Upper lobe of left lung (tissue), 6 donors: ENCODE results near the gene ERBIN. TPM values are rescaled to one million over a fixed set of nuclear protein-coding genes. Genes with fewer than 3 reads are reported as not detected.

ENCODE experiments used
- ATAC-seq, 2 donors: fragments of 200-7000 bp; cut with Tn5 transposase; one replicate each; pipeline ENCODE4 v1.9.1; 2022; ENCODE audit warnings: mild to moderate bottlenecking in 2 of 2, moderate library complexity in 2 of 2; ENCODE audit not compliant: low FRiP score in 2 of 2
- DNase-seq, 2 donors: peaks; one replicate each; pipeline ENCODE4 v3.0.0-alpha.2; 2019 to 2020
- H3K27ac ChIP-seq, 4 donors: fragments of 200-600 bp; sonication (generic); one replicate each; pipeline ENCODE4 v1.5.1; 2016 to 2019
- H3K27me3 ChIP-seq, 4 donors: fragments of 200-600 bp; sonication (generic); one replicate each; pipeline ENCODE4 v1.5.1; 2017 to 2019
- H3K36me3 ChIP-seq, 4 donors: fragments of 200-600 bp; sonication (generic); one replicate each; pipeline ENCODE4 v1.5.1; 2016 to 2019
- H3K4me1 ChIP-seq, 4 donors: fragments of 200-600 bp; sonication (generic); one replicate each; pipeline ENCODE4 v1.5.1; 2018 to 2019
- H3K4me3 ChIP-seq, 4 donors: fragments of 200-600 bp; sonication (generic); one replicate each; pipeline ENCODE4 v1.5.1; 2017 to 2019; ENCODE audit warnings: mild to moderate bottlenecking in 2 of 4, moderate library complexity in 1 of 4
- H3K9me3 ChIP-seq, 4 donors: fragments of 200-600 bp; sonication (generic); one replicate each; pipeline ENCODE4 v1.5.1; 2018 to 2019
- CTCF ChIP-seq, 6 experiments: fragments of 450-650 bp in 4 of 6; fragments of 200-600 bp in 2 of 6; sonication (generic) in 2 of 6; IDR thresholded peaks; one replicate each; pipeline ENCODE4 v1.5.1; 2016 to 2019; ENCODE audit warnings: antibody characterized with exemption in 6 of 6
- EP300 ChIP-seq, 4 donors: sonication (generic); formaldehyde crosslinking; IDR thresholded peaks; one replicate each; pipeline ENCODE4 v1.5.1; 2017; ENCODE audit warnings: antibody characterized with exemption in 4 of 4, control low read depth in 2 of 4
- POLR2A ChIP-seq, 4 donors: fragments of 450-650 bp; IDR thresholded peaks; one replicate each; pipeline ENCODE4 v1.5.1; 2016 to 2017; ENCODE audit warnings: antibody characterized with exemption in 4 of 4, mild to moderate bottlenecking in 2 of 4
- POLR2AphosphoS5 ChIP-seq, 2 donors: sonication (generic); formaldehyde crosslinking; IDR thresholded peaks; one replicate each; pipeline ENCODE4 v1.5.1; 2017; ENCODE audit warnings: antibody characterized with exemption in 2 of 2
- WGBS, 2 donors: methylation state at CpG; one replicate each; pipeline ENCODE4 v1.1.5; 2017 to 2018; 5-methylcytosine and 5-hydroxymethylcytosine counted together
- total RNA-seq, 6 donors: library from RNA; depleted of rRNA in 4 of 6; stranded (reverse); fragments of >200 nt in 4 of 6; gene quantifications; one replicate each; pipeline versions ENCODE4 v1.1.0 to v1.2.1, GENCODE V29; 2016 to 2021
- donor health status: DM: no; HTN: no; CAD: no; lungs with moderate emphysema.
- donor health status: DM: no; HTN: yes; CAD: no; lungs with severe emphysema.

The ERBIN gene
- total RNA-seq, 6 donors from 2014 or later: 21.0 to 111 (median 58.2) TPM

- ATAC-seq (no peak), DNase-seq (no peak)
- Histone ChIP-seq H3K27ac (no peak overlapping the region), H3K9me3 (no peaks in the 10 kb centered on the region), H3K27me3 (no peaks in the 10 kb centered on the region), H3K4me3 (no peak overlapping the region), H3K4me1 (peaks cover 0 to 3% (median 0%) of the 10 kb centered on the region in 4 donors), H3K36me3 (peaks cover 0 to 3% (median 0%) of the 10 kb centered on the region in 4 donors)
- no peak for TF ChIP-seq POLR2A (IDR thresholded peaks at IDR 0.05)
- TF ChIP-seq POLR2AphosphoS5 (IDR thresholded peaks at IDR 0.05): no peak
- TF ChIP-seq EP300 (IDR thresholded peaks at IDR 0.05): no peak
- TF ChIP-seq CTCF (IDR thresholded peaks at IDR 0.05): no peak
- 96 to 97% methylated on average over 2 of the region's 2 CpGs for WGBS, 2 donors
Measured at GRCh38 chr5:66009277-66009676, 82.9 kb downstream of the ERBIN start.

- Histone ChIP-seq H3K9me3 (no peaks in the 10 kb centered on the region), H3K27ac (no peak overlapping the region), H3K27me3 (no peaks in the 10 kb centered on the region), H3K4me1 (peaks cover 0 to 3% (median 0%) of the 10 kb centered on the region in 4 donors), H3K36me3 (peaks cover 0 to 10% (median 0%) of the 10 kb centered on the region in 4 donors), H3K4me3 (no peak overlapping the region)
- no peak for ATAC-seq
- TF ChIP-seq CTCF (IDR thresholded peaks at IDR 0.05) (no peak), EP300 (IDR thresholded peaks at IDR 0.05) (no peak), POLR2A (IDR thresholded peaks at IDR 0.05) (no peak), POLR2AphosphoS5 (IDR thresholded peaks at IDR 0.05) (no peak)
- no peak for DNase-seq
Measured at GRCh38 chr5:66010476-66010875, 84.1 kb downstream of the ERBIN start.

GRCh38 chr5:66012271-66012670, 85.9 kb downstream of the ERBIN start:
- peaks cover 0 to 3% (median 0%) of the 10 kb centered on the region in 4 donors for H3K4me1 ChIP-seq
- H3K27me3 ChIP-seq: no peaks in the 10 kb centered on the region
- TF ChIP-seq EP300 (IDR thresholded peaks at IDR 0.05): no peak
- no peak for TF ChIP-seq POLR2A (IDR thresholded peaks at IDR 0.05)
- TF ChIP-seq POLR2AphosphoS5 (IDR thresholded peaks at IDR 0.05): no peak
- no peak for TF ChIP-seq CTCF (IDR thresholded peaks at IDR 0.05)

GRCh38 chr5:66013397-66013796, 87.0 kb downstream of the ERBIN start:
- Histone ChIP-seq H3K9me3 (no peaks in the 10 kb centered on the region), H3K4me3 (no peak overlapping the region), H3K27me3 (no peaks in the 10 kb centered on the region), H3K27ac (no peak overlapping the region), H3K4me1 (peaks cover 0 to 3% (median 0%) of the 10 kb centered on the region in 4 donors), H3K36me3 (peaks cover 0 to 14% (median 0%) of the 10 kb centered on the region in 4 donors)
- ATAC-seq: no peak
- no peak for DNase-seq
- WGBS, 2 donors: 45 to 50% methylated on average over 2 of the region's 2 CpGs
- no peak for TF ChIP-seq CTCF (IDR thresholded peaks at IDR 0.05)
- no peak for TF ChIP-seq POLR2AphosphoS5 (IDR thresholded peaks at IDR 0.05)
- TF ChIP-seq EP300 (IDR thresholded peaks at IDR 0.05): no peak
- no peak for TF ChIP-seq POLR2A (IDR thresholded peaks at IDR 0.05)

More at GRCh38 chr5:66012271-66012670, 85.9 kb downstream of the ERBIN start:
- Histone ChIP-seq H3K4me3 (no peak overlapping the region), H3K27ac (no peak overlapping the region), H3K36me3 (peaks cover 0 to 14% (median 0%) of the 10 kb centered on the region in 4 donors), H3K9me3 (no peaks in the 10 kb centered on the region)
- DNase-seq (no peak), ATAC-seq (no peak)

- H3K9me3 ChIP-seq: no peaks in the 10 kb centered on the region
- H3K27ac ChIP-seq: no peak overlapping the region
- WGBS, 2 donors: 95 to 97% methylated on average over 1 of the region's 1 CpG
- no peaks in the 10 kb centered on the region for H3K27me3 ChIP-seq
- H3K4me3 ChIP-seq: no peak overlapping the region
- no peak for ATAC-seq
- H3K36me3 ChIP-seq: peaks cover 0 to 14% (median 0%) of the 10 kb centered on the region in 4 donors
- DNase-seq: no peak
- TF ChIP-seq CTCF (IDR thresholded peaks at IDR 0.05): no peak
- no peak for TF ChIP-seq POLR2A (IDR thresholded peaks at IDR 0.05)
- TF ChIP-seq POLR2AphosphoS5 (IDR thresholded peaks at IDR 0.05): no peak
- TF ChIP-seq EP300 (IDR thresholded peaks at IDR 0.05): no peak
- peaks cover 0 to 3% (median 0%) of the 10 kb centered on the region in 4 donors for H3K4me1 ChIP-seq
Measured at GRCh38 chr5:66013906-66014305, 87.5 kb downstream of the ERBIN start.
